ENCODE results near the gene ADAM10. TPM values are rescaled to one million over a fixed set of nuclear protein-coding genes. Genes with fewer than 3 reads are reported as not detected.

ADAM10 gene
- total and polyA plus RNA-seq, 2 of the 8 experiments (the other 6 are each of a cell fraction or from before 2014, with no cell fraction given): 46.5 to 163 TPM

DNA sequence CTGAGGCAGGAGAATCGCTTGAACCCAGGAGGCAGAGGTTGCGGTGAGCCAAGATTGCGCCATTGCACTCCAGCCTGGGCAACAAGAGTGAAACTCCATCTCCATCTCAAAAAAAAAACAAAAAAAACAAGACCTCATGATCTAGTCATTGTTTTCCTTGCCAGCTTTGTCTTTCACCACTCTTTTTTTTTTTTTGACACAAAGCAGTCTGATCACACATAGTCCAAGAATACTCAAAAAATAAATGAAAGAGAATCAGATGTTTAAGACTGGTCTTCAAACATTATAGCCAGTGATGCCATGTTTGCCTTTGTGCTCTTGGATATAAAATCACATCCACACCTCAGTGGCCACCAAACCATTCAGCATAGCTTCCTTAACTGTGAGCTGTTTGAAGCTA lies 5.8 kb upstream of the ADAM10 start:
- DNase-seq (ENCODE audit: low read depth in 1 of 2, low spot score in 2 of 2) (no peak), FAIRE-seq (no peak)
- Histone ChIP-seq H2AFZ (ENCODE audit: low read length) (no peak overlapping the region), H3K9me3 (ENCODE audit: insufficient read depth in 2 of 2, low read depth in 1 of 2, low read length in 1 of 2) (no peaks in the 10 kb centered on the region), H3K18ac (ENCODE audit: extremely low read depth, low read length) (no peak overlapping the region), H2BK20ac (ENCODE audit: low read length) (no peak overlapping the region), H4K8ac (ENCODE audit: extremely low read depth, insufficient read depth, low read length) (no peak overlapping the region), H3K56ac (replicated peaks; ENCODE audit: insufficient read length, low read depth, low read length) (no peak overlapping the region), H3K36me3 (ENCODE audit: control insufficient read depth in 2 of 4, insufficient read depth in 4 of 4, low read length in 3 of 4) (no peaks in the 10 kb centered on the region), H2BK120ac (replicated peaks; ENCODE audit: low read depth, low read length) (no peak overlapping the region), H3K79me1 (ENCODE audit: low read depth, low read length) (no peaks in the 10 kb centered on the region), H3K23ac (ENCODE audit: insufficient read length) (no peak overlapping the region), H3K27me3 (replicated peaks in 1 of 4; ENCODE audit: control insufficient read depth in 3 of 4, extremely low read depth in 1 of 4, insufficient read depth in 3 of 4, low read length in 3 of 4) (no peaks in the 10 kb centered on the region; a peak in 1 of 7 replicates), H3K4me2 (ENCODE audit: insufficient read depth in 1 of 2, low read depth in 2 of 2, low read length in 2 of 2) (no peak overlapping the region), H3K4me1 (replicated peaks in 1 of 4; ENCODE audit: control insufficient read depth in 3 of 4, insufficient read depth in 4 of 4, low read length in 3 of 4) (peaks cover 0 to 3% (median 0%) of the 10 kb centered on the region in 4 experiments; a peak in 2 of 7 replicates), H2BK5ac (ENCODE audit: low read depth, low read length) (no peak overlapping the region), H3K79me2 (ENCODE audit: control insufficient read depth in 1 of 2, insufficient read depth in 2 of 2, low read length in 2 of 2) (no peaks in the 10 kb centered on the region), H3K23me2 (ENCODE audit: low read depth, low read length) (0 out of 2 replicates have a peak, but pooled peaks cover 2% of the 10 kb centered on the region), H2BK15ac (ENCODE audit: low read length) (no peak overlapping the region), H3K14ac (ENCODE audit: insufficient read length) (no peak overlapping the region), H2AK5ac (ENCODE audit: low read depth, low read length) (no peak overlapping the region), H4K20me1 (replicated peaks in 1 of 2; ENCODE audit: control insufficient read depth in 1 of 2, insufficient read depth in 2 of 2, low read length in 2 of 2) (no peaks in the 10 kb centered on the region), H4K91ac (replicated peaks; ENCODE audit: insufficient read length, low read length) (no peak overlapping the region), H3K4me3 (ENCODE audit: extremely low read depth in 1 of 4, insufficient read depth in 2 of 4, low read depth in 3 of 4, low read length in 4 of 4) (no peak overlapping the region), H3K9ac (replicated peaks in 1 of 4; ENCODE audit: extremely low read depth in 1 of 4, low read depth in 3 of 4, low read length in 3 of 4) (no peak overlapping the region), H3K4ac (replicated peaks; ENCODE audit: insufficient read length, low read depth, low read length) (no peak overlapping the region), H3K27ac (ENCODE audit: low read depth, low read length) (no peak overlapping the region), H4K5ac (ENCODE audit: insufficient read length, low read depth, low read length) (no peak overlapping the region), H2BK12ac (ENCODE audit: low read depth, low read length) (no peak overlapping the region)
- WGBS, 2 experiments (ENCODE audit: extremely low coverage in 1 of 2, insufficient coverage in 1 of 2, insufficient read length in 1 of 2, insufficient replicate concordance in 2 of 2, low coverage in 1 of 2, low lambda C conversion rate in 2 of 2, missing lambda C conversion rate in 1 of 2): 96% methylated on average over 3 of the region's 3 CpGs; no CpG with 5 or more reads in 1 of the 2 experiments
- TF ChIP-seq POU5F1 (IDR thresholded peaks at IDR 0.05; ENCODE audit: low read depth, low read length) (no peak), NRF1 (IDR thresholded peaks at IDR 0.05; ENCODE audit: low read depth, low read length) (no peak), KDM5A (IDR thresholded peaks at IDR 0.05; ENCODE audit: low read length) (no peak), MAFK (IDR thresholded peaks at IDR 0.05; ENCODE audit: low read depth, low read length) (no peak), SP2 (IDR thresholded peaks at IDR 0.05; ENCODE audit: low read length) (no peak)
- ChIA-PET CTCF (ENCODE audit: partially characterized antibody) (interaction anchor here (0.6 to 1.0 kb wide), 5 partner anchors 15 to 238 kb away, joined by 3 to 4 read pairs (median 4); partner anchors contain the start of gene MINDY2), POLR2A (ENCODE audit: partially characterized antibody) (no interaction called here)

Data from H1 (cell line).